Activated CD4-positive, CD25-positive, alpha-beta regulatory T cell treated with anti-CD3 and anti-CD28 coated beads, Interleukin-2, amount 50 U/mL, for 16 hours (primary cell): ENCODE results near the gene ICOSLG.
"Not testable (repeated sequence)": the region's sequence is repeated elsewhere in the genome, so short reads cannot be mapped to it uniquely, and the experiment has no call there.

Experiments
- DNase-seq: peaks from one replicate; pipeline ENCODE4 v3.0.0-alpha.2; 2020; ENCODE audit warnings: low read depth, low spot score

ICOSLG gene

GRCh38 chr21:44265734-44266270 lies 25.1 kb upstream of the ICOSLG start:
- no peak for DNase-seq

GRCh38 chr21:44263768-44264167 lies 23.0 kb upstream of the ICOSLG start:
- no peak for DNase-seq

- DNase-seq, result no peak
These were observed 22.5 kb upstream of the ICOSLG start for GRCh38 chr21:44263221-44263760.

- no peak for DNase-seq
These were observed 21.8 kb upstream of the ICOSLG start for GRCh38 chr21:44262338-44263056.

- no peak for DNase-seq
These were observed 21.0 kb upstream of the ICOSLG start, which contains the start of gene DNMT3L for GRCh38 chr21:44261675-44262295. TSS of gene DNMT3L (minus strand) at chr21:44261897. CDS start at chr21:44261259, 638 bp downstream.

GRCh38 chr21:44260791-44261631 lies 20.3 kb upstream of the ICOSLG start:
- DNase-seq, result no peak

GRCh38 chr21:44260066-44260465 lies 19.3 kb upstream of the ICOSLG start:
- DNase-seq, result no peak

- no peak for DNase-seq
These were observed 18.5 kb upstream of the ICOSLG start for GRCh38 chr21:44259082-44259705.

- no peak for DNase-seq
These were observed 17.4 kb upstream of the ICOSLG start for GRCh38 chr21:44258056-44258725.

- DNase-seq, result no peak
These were observed 14.8 kb upstream of the ICOSLG start for GRCh38 chr21:44255511-44255981.

GRCh38 chr21:44253832-44254710 lies 13.3 kb upstream of the ICOSLG start:
- no peak for DNase-seq

GRCh38 chr21:44249204-44250037 lies 8.7 kb upstream of the ICOSLG start:
- DNase-seq, result not testable (repeated sequence)

- not testable (repeated sequence) for DNase-seq
These were observed 7.2 kb upstream of the ICOSLG start for GRCh38 chr21:44247904-44248303.

GRCh38 chr21:44243980-44244379 lies 3.2 kb upstream of the ICOSLG start:
- DNase-seq, result not testable (repeated sequence)

- DNase-seq, result not testable (repeated sequence)
These were observed 538 bp upstream of the ICOSLG start for GRCh38 chr21:44241281-44241680.

GRCh38 chr21:44240353-44240752 lies 390 bp downstream of the ICOSLG start:
- DNase-seq, result not testable (repeated sequence)

- not testable (repeated sequence) for DNase-seq
These were observed 11.2 kb downstream of the ICOSLG start for GRCh38 chr21:44229561-44229960.

GRCh38 chr21:44228109-44228508 lies 12.6 kb downstream of the ICOSLG start:
- not testable (repeated sequence) for DNase-seq

- DNase-seq, result not testable (repeated sequence)
These were observed 13.1 kb downstream of the ICOSLG start for GRCh38 chr21:44227614-44228013.
